ENCODE results near the gene MMP8. TPM values are rescaled to one million over a fixed set of nuclear protein-coding genes. Genes with fewer than 3 reads are reported as not detected.

The MMP8 gene, protein sequence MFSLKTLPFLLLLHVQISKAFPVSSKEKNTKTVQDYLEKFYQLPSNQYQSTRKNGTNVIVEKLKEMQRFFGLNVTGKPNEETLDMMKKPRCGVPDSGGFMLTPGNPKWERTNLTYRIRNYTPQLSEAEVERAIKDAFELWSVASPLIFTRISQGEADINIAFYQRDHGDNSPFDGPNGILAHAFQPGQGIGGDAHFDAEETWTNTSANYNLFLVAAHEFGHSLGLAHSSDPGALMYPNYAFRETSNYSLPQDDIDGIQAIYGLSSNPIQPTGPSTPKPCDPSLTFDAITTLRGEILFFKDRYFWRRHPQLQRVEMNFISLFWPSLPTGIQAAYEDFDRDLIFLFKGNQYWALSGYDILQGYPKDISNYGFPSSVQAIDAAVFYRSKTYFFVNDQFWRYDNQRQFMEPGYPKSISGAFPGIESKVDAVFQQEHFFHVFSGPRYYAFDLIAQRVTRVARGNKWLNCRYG
- not detected in 2 replicates for total RNA-seq (ENCODE audit: low replicate concordance)

DNA sequence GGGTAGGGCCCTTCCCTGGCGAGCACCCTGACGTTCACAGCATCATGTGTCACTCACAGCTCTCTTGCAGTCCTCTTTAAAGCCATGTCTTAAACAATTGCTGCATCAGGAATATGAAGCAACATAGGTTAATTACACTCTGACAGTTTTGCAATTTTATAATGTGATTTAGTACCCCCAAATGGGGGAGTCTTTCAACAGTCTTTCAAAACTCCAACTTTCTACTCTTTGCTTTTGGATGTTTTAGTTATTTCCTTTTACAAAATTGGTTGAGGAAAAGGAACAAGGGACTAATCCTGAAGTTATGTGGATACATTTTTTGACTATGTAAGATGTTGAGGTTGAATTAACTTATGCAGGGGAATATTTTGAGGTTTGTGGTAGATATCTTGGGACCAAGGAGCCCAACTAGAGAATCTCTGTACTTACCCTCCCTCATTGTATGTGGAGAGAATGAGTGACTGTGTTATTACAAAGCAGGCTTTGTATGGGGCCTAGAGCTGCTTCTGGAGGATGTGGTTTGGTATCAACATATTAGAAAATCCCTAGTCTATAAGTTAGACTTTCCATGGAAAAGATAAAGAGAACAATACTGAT is at the start of gene MMP8:
Gene MMP8, minus strand, starts transcription at position 51 of the 597 bp plus-strand sequence. CDS start 99 bp downstream, outside the sequence.

DNA sequence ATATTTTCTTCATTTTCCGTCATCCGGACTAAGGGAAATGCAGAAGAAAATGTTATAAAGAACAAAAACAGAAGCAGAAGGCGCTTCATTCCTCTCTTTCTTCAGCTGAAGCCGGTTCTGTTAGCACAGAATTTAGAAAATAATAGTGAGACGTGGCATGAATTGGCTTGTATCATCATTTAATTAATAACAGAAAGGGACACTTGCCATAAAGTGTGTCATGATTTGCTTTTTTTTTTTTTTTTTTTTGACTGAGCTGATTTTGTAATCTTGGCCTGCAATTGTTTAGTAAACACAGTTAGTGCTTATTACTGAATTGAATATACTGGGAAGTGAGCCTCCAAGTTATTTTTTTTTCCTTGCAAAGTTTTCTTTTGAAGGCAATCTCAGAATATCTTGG is 19.1 kb downstream of the MMP8 start, which contains the start of gene MMP27:
Gene MMP27, minus strand, starts transcription at position 144 of the 400 bp plus-strand sequence. Its CDS starts 55 bp downstream, at position 89.

Other genes starting within 250 kb of the MMP8 start
- not detected in 2 replicates for gene MMP7, start 194.2 kb downstream of the MMP8 start, total RNA-seq (ENCODE audit: low replicate concordance)
- not detected in 2 replicates for gene MMP20, start 99.6 kb downstream of the MMP8 start, total RNA-seq (ENCODE audit: low replicate concordance)
- gene MMP27, start 19.2 kb downstream of the MMP8 start, total RNA-seq (ENCODE audit: low replicate concordance), result 1.3 TPM in 1 of 2 replicates, not detected in the other
- gene MMP10, start 55.7 kb upstream of the MMP8 start, total RNA-seq (ENCODE audit: low replicate concordance), result 0.35 and 3.2 TPM in 2 replicates
- gene MMP1, start 73.2 kb upstream of the MMP8 start, total RNA-seq (ENCODE audit: low replicate concordance), result 73.8 and 4,826 TPM in 2 replicates
- gene MMP3, start 118.7 kb upstream of the MMP8 start, total RNA-seq (ENCODE audit: low replicate concordance), result 0.08 and 76.1 TPM in 2 replicates
- under 0.01 and 9.1 TPM in 2 replicates for gene MMP12, start 150.0 kb upstream of the MMP8 start, total RNA-seq (ENCODE audit: low replicate concordance)
- not detected in 2 replicates for gene MMP13, start 230.8 kb upstream of the MMP8 start, total RNA-seq (ENCODE audit: low replicate concordance)